HG02840 (cell line): Measurements from ENCODE around the gene CDC14A.
"Not testable (repeated sequence)": the region's sequence is repeated elsewhere in the genome, so short reads cannot be mapped to it uniquely, and the experiment has no call there.

Experiments
- ATAC-seq: cut with Tn5 transposase; IDR thresholded peaks from one replicate; pipeline ENCODE4 v1.9.1; 2021; ENCODE audit warnings: mild to moderate bottlenecking, moderate library complexity, moderate number of reproducible peaks; ENCODE audit not compliant: unreplicated experiment, low FRiP score

Gene CDC14A

DNA sequence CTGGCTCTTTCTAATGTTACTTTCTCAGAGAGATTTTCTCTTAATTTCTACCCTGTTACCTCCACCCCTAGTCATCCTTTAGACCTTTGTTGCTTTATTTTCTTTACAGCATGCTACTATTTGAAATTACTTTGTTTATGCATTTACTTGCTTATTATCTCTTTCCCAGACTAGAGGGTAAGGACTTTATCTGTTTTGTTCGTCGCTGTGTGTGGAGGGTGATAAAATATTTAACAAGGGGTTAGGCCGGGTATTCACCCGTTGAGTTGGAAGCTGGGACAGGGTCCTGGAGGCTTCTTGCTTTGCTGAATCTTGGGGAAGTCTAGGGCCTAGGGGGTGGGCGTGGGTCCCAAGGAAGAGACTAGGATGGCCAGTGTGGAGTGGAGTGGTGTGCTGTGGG, 43.6 kb downstream of the CDC14A start:
- no peak for ATAC-seq

- ATAC-seq = no peak
These were observed 44.3 kb downstream of the CDC14A start for GRCh38 chr1:100396651-100397050.

GRCh38 chr1:100397681-100398080, 45.4 kb downstream of the CDC14A start:
- no peak for ATAC-seq

DNA sequence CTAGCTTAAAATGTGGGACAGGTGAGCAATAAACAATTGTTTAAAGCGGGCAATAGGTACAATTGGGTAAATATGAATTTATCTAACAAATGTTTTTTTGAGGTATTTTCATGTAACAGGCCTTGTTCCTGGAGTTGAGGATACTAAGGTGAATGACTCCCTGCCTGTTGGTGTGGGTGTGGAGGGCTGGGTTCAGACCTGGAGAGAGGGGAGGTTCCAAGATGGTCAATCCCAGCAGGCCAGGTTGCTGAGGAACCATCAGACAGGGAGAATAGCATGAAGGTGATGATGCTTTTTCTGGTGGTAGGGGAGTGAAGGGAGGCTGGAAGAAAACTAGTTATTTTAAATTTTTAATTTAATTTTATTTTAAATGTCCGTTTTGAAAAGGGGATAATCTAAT, 46.3 kb downstream of the CDC14A start:
- ATAC-seq = no peak

DNA sequence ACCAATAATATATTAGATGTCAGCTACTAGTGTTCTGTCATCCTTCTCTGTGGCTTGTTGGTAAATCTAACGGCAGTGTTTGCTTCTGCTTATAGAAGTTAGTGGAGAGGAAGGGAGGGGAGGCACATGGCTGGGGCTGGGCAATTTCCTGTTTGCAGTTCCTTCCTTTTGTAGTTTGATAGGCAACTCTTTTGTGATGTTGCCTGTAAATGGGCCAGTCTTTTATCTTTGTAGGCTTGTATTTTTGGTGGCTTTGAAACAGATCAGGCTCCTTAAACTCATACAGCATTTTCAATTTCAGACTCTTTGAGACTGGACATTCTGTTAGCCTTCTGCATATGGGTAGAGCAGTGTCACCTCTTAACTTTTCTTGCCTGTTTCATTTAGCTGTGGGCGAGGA, 48.1 kb downstream of the CDC14A start:
- ATAC-seq = no peak

GRCh38 chr1:100404821-100405220, 52.5 kb downstream of the CDC14A start:
- ATAC-seq = no peak

DNA sequence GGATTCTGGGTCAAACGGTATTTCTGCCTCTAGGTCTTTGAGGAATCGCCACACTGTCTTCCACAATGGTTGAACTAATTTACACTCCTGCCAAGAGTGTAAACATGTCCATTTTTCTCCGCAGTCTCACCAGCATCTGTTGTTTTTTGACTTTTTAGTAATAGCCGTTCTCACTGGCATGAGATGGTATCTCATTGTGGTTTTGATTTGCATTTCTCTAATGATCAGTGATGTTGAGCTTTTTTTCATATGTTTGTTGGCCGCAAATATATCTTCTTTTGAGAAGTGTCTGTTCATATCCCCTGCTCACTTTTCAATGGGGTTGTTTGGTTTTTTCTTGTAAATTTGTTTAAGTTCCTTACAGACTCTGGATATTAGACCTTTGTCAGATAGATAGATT, 53.6 kb downstream of the CDC14A start:
- ATAC-seq = not testable (repeated sequence)

DNA sequence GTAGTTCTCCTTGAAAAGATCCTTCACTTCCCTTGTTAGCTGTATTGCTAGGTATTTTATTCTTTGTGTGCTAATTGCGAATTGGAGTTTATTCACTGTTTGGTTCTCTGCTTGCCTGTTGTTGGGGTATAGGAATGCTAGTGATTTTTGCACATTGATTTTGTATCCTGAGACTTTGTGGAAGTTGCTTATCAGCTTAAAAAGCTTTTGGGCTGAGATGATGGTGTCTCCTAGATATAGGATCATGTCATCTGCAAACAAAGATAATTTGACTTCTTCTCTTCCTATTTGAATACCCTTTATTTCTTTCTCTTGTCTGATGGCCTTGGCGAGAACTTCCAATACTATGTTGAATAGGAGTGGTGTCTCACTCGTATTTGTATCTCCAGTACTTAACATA, 55.1 kb downstream of the CDC14A start:
- not testable (repeated sequence) for ATAC-seq

DNA sequence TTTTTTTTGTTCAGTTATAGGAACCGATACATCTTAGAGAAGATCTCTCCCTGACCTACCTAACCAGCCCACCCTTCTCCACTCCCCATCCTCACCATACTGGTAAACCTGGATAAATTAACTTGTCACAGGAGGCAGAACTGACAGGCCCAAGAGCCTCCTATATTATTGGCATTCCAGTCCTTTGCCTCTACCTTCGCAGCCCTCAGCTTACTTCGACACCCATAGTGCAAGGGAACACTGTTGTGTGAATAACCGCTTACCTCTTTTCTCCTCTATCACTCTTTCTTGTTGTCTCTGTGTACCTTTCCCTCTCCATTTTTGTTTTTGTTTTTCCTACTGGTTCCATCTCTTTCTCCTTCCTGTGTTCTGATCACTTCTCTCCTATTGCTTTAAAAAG, 58.7 kb downstream of the CDC14A start:
- no peak for ATAC-seq

GRCh38 chr1:100411574-100411973, 59.3 kb downstream of the CDC14A start:
- ATAC-seq = no peak

GRCh38 chr1:100413035-100413434, 60.7 kb downstream of the CDC14A start:
- no peak for ATAC-seq

GRCh38 chr1:100414693-100415497, 62.6 kb downstream of the CDC14A start:
- ATAC-seq = no peak

DNA sequence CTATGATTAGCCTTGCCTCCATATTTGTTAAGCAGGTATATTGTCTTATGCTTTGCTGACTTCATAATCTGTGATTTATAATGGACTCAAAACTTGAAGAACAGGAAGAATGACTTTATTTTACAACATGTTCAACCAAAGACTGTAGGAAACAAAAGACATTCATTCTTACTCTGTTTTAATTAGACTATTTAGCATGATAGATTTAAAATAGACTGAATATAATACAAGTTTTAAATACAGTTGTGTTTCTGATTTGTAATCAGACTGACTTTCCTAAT, 63.1 kb downstream of the CDC14A start:
- no peak for ATAC-seq

DNA sequence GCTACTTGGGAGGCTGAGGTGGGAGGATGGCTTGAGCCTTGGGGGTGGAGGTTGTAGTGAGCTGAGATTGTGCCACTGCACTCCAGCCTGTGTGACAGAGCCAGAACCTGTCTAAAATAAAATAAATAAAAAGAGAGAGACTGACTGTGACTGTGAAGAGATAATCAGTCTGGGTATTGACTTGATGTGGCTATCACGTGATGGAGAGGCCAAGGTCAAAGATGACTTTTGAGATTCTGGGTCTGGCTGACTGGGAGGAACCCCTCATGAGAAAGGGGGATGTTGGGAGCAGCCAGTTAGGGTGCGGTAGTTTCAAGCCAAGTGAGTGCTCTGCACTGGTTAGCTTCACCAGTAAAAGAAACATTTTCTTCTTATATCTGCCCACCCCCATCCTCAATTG, 66.8 kb downstream of the CDC14A start:
- ATAC-seq = no peak

GRCh38 chr1:100422065-100422464, 69.8 kb downstream of the CDC14A start:
- no peak for ATAC-seq

DNA sequence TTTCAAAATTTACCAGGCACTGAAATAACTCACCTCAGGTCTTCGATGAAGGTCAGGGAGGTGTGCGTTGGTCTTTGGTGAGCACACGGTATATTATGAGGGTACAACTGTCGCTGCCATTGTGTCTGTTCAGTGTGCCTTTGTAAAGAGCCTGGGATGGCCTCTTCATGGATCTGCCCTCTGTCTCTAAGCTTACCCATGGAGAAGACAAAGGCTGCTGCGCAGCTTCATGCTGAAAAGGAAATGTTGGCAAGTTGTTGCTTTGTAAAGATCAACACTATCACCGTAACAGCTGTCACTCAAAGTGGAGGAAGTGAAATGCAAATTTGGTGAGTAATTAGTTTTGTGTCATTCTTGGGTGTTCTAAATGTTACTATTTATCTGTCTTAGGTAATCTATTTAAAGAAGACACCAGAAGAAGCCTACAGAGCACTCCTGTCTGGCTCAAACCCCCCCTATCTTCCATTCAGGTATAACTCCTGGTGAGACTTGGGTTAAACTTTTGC, 71.6 kb downstream of the CDC14A start:
- peak; percentile 84 for ATAC-seq

- ATAC-seq = no peak
These were observed 75.9 kb downstream of the CDC14A start for GRCh38 chr1:100428160-100428559.

- ATAC-seq = no peak
These were observed 78.0 kb downstream of the CDC14A start for GRCh38 chr1:100430325-100430756.

DNA sequence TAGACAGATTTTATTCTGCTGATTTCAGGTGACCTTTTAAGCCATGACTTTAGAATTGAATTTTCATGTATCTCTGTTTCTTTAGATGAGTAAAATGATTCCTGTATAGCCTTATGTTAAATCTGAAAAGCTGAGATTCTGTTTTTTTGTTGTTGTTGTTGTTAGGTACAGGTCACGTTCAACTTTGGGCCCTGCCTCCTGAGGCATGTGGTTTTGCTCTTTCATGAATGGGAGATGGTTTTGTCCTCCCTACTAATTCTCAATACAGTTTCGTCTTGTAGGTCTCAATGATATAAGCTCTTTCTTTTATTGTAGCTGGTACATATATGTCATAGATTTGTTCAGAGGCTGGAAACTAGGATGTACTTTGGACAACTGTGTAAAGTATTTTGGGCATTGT, 79.6 kb downstream of the CDC14A start:
- ATAC-seq = no peak

DNA sequence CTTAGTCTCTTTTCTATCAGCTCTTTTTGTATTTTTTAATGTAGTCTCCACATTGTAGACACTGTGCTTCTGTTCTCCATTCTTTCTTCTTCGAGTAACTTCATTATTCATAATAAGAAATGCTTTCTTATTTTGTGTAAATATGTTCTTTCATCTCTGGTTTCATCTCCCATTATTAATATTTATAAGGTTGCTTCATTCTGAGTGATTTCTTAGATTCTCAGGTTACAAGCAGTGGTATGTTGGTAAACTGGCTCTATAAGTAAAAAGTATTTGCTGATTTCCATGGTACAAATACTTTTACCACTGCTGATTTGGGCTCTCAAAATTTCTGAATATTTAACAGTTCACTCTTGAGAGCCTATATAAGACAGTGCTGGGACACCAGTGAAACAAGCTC, 81.3 kb downstream of the CDC14A start:
- no peak for ATAC-seq

GRCh38 chr1:100434831-100435230, 82.5 kb downstream of the CDC14A start:
- no peak for ATAC-seq

DNA sequence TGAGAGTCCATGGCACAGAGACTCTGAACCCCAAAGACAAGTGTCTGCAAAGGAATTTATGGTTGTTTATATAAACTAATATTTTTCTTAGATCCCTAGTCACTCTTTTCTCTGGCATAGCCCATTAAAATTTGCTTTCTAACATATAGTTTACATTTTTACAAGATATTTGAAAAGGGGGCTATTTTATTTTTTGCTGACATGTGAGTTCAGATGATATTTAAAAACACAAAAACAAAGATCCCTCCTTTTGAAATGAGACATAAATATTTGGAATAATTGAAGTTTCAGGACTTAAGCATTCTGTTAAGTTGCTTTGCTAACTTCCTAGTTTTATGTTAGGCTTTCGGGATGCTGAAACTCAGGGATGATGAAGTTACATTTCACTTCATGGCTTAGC, 86.1 kb downstream of the CDC14A start:
- no peak for ATAC-seq

GRCh38 chr1:100438789-100439188, 86.5 kb downstream of the CDC14A start:
- no peak for ATAC-seq
